NT2/D1 (cell line): ENCODE measurements around the gene SH3GLB1.
A peak's percentile ranks its signal among the peaks of the same experiment; 100 is the strongest.
"Not testable (repeated sequence)": the region's sequence is repeated elsewhere in the genome, so short reads cannot be mapped to it uniquely, and the experiment has no call there.

ENCODE experiments used
- DNase-seq: peaks from one replicate; pipeline ENCODE4 v3.0.0-alpha.2; 2011; ENCODE audit warnings: low read depth, low spot score
- H3K27me3 ChIP-seq: 2 replicates; pipeline ENCODE4 v1.6.0; 2011; ENCODE audit warnings: mild to moderate bottlenecking; ENCODE audit not compliant: insufficient read length, insufficient read depth
- H3K36me3 ChIP-seq: 2 replicates; pipeline ENCODE4 v1.6.1; 2011; ENCODE audit warnings: mild to moderate bottlenecking, low read length, mixed read lengths; ENCODE audit not compliant: insufficient read depth, insufficient read length
- H3K4me1 ChIP-seq: 2 replicates; pipeline ENCODE4 v1.5.1; 2011; ENCODE audit not compliant: insufficient read depth, insufficient read length
- H3K4me3 ChIP-seq: 2 replicates; pipeline ENCODE4 v1.5.1; 2011; ENCODE audit warnings: low read depth; ENCODE audit not compliant: insufficient read length
- H3K9ac ChIP-seq: 2 replicates; pipeline ENCODE4 v1.6.0; 2011; ENCODE audit warnings: low read depth; ENCODE audit not compliant: insufficient read length
- H3K9me3 ChIP-seq: 2 replicates; pipeline ENCODE4 v1.5.1; 2011; ENCODE audit warnings: mild to moderate bottlenecking, low read length; ENCODE audit not compliant: insufficient read depth
- SUZ12 ChIP-seq: IDR thresholded peaks from 2 replicates; pipeline ENCODE4 v1.6.1; 2011; ENCODE audit not compliant: insufficient read length, insufficient read depth; ENCODE audit errors: extremely low read depth
- YY1 ChIP-seq: IDR thresholded peaks from 2 replicates; pipeline ENCODE4 v1.6.1; 2011; ENCODE audit not compliant: insufficient read length, insufficient read depth
- ZNF274 ChIP-seq: IDR thresholded peaks from 2 replicates; pipeline ENCODE4 v1.6.1; 2011; ENCODE audit warnings: mild to moderate bottlenecking, low read depth, low read length

SH3GLB1 gene

GRCh38 chr1:86701731-86702130 is 2.6 kb upstream of the SH3GLB1 start:
- TF ChIP-seq YY1 (no peak), SUZ12 (no peak), ZNF274 (no peak)
- H3K36me3 ChIP-seq = no peaks in the 10 kb centered on the region
- H3K27me3 ChIP-seq = peaks cover 17% of the 10 kb centered on the region
- no peaks in the 10 kb centered on the region for H3K4me1 ChIP-seq
- no peak overlapping the region for H3K4me3 ChIP-seq
- no peaks in the 10 kb centered on the region for H3K9me3 ChIP-seq
- DNase-seq = no peak
- no peak overlapping the region for H3K9ac ChIP-seq

GRCh38 chr1:86702954-86703494 is 1.4 kb upstream of the SH3GLB1 start:
- not testable (repeated sequence) for H3K4me1 ChIP-seq, H3K4me3 ChIP-seq, H3K9ac ChIP-seq, H3K9me3 ChIP-seq, DNase-seq, H3K36me3 ChIP-seq
- H3K27me3 ChIP-seq = peaks cover 17% of the 10 kb centered on the region

GRCh38 chr1:86703696-86704457 is 499 bp upstream of the SH3GLB1 start:
- DNase-seq = no peak
- peaks cover 8% of the 10 kb centered on the region for H3K36me3 ChIP-seq
- peak overlapping the region; percentile 86 for H3K9ac ChIP-seq
- no peaks in the 10 kb centered on the region for H3K4me1 ChIP-seq
- H3K4me3 ChIP-seq = peak overlapping the region; percentile 88
- peaks cover 17% of the 10 kb centered on the region for H3K27me3 ChIP-seq
- TF ChIP-seq YY1 (peak; percentile 16), SUZ12 (no peak)
- H3K9me3 ChIP-seq = no peaks in the 10 kb centered on the region

GRCh38 chr1:86704972-86705664 is 742 bp downstream of the SH3GLB1 start:
- Histone ChIP-seq H3K4me3 (peak overlapping the region; percentile 88), H3K36me3 (peaks cover 14% of the 10 kb centered on the region), H3K9me3 (no peaks in the 10 kb centered on the region), H3K9ac (peak overlapping the region; percentile 86), H3K4me1 (no peaks in the 10 kb centered on the region), H3K27me3 (peaks cover 17% of the 10 kb centered on the region)
- DNase-seq = peak; percentile 30
- TF ChIP-seq YY1 (no peak), SUZ12 (no peak), ZNF274 (no peak)

- peak overlapping the region; percentile 88 for H3K4me3 ChIP-seq
- no peaks in the 10 kb centered on the region for H3K9me3 ChIP-seq
- H3K27me3 ChIP-seq = peaks cover 17% of the 10 kb centered on the region
- peak overlapping the region; percentile 86 for H3K9ac ChIP-seq
- no peaks in the 10 kb centered on the region for H3K4me1 ChIP-seq
- TF ChIP-seq YY1 (no peak), SUZ12 (no peak), ZNF274 (no peak)
- H3K36me3 ChIP-seq = peaks cover 14% of the 10 kb centered on the region
- no peak for DNase-seq
Measured at GRCh38 chr1:86705665-86705985, 1.2 kb downstream of the SH3GLB1 start.

- peak overlapping the region; percentile 88 for H3K4me3 ChIP-seq
- DNase-seq = no peak
- no peak for TF ChIP-seq ZNF274
- no peak for TF ChIP-seq SUZ12
- no peak for TF ChIP-seq YY1
- no peaks in the 10 kb centered on the region for H3K4me1 ChIP-seq
- peaks cover 17% of the 10 kb centered on the region for H3K27me3 ChIP-seq
- H3K9me3 ChIP-seq = no peaks in the 10 kb centered on the region
- peaks cover 14% of the 10 kb centered on the region for H3K36me3 ChIP-seq
- peak overlapping the region; percentile 86 for H3K9ac ChIP-seq
Measured at GRCh38 chr1:86706018-86706635, 1.8 kb downstream of the SH3GLB1 start.

- no peak for DNase-seq
- H3K4me1 ChIP-seq = no peaks in the 10 kb centered on the region
- no peaks in the 10 kb centered on the region for H3K9me3 ChIP-seq
- no peak overlapping the region for H3K4me3 ChIP-seq
- no peak overlapping the region for H3K9ac ChIP-seq
- H3K36me3 ChIP-seq = peaks cover 14% of the 10 kb centered on the region
- TF ChIP-seq YY1 (no peak), SUZ12 (no peak), ZNF274 (no peak)
- H3K27me3 ChIP-seq = peaks cover 3% of the 10 kb centered on the region
Measured at GRCh38 chr1:86708920-86709319, 4.5 kb downstream of the SH3GLB1 start.
